GM18507 (cell line): Measurements from ENCODE around the gene CCNDBP1.
"Not testable (repeated sequence)": the region's sequence is repeated elsewhere in the genome, so short reads cannot be mapped to it uniquely, and the experiment has no call there.

Source experiments
- DNase-seq: peaks from one replicate; pipeline ENCODE4 v3.0.0; 2011; ENCODE audit warnings: low read depth; ENCODE audit not compliant: insufficient read length; ENCODE audit errors: extremely low spot score
- FAIRE-seq: peaks from 2 replicates; lab custom pipeline; 2011; peaks lifted over from hg19 to GRCh38; lab: Jason Lieb, UNC

Gene CCNDBP1

GRCh38 chr15:43212951-43213350 lies 27.7 kb downstream of the CCNDBP1 start:
- FAIRE-seq, result no peak

GRCh38 chr15:43213466-43213865 lies 28.3 kb downstream of the CCNDBP1 start:
- FAIRE-seq, result no peak
- no peak for DNase-seq

More at GRCh38 chr15:43212951-43213350, 27.7 kb downstream of the CCNDBP1 start:
- no peak for DNase-seq

GRCh38 chr15:43214169-43214568 lies 29.0 kb downstream of the CCNDBP1 start:
- FAIRE-seq (no peak), DNase-seq (no peak)

- FAIRE-seq (no peak), DNase-seq (no peak)
These were observed 29.5 kb downstream of the CCNDBP1 start for GRCh38 chr15:43214592-43215295.

- DNase-seq (no peak), FAIRE-seq (no peak)
These were observed 30.8 kb downstream of the CCNDBP1 start for GRCh38 chr15:43215961-43216360.

- DNase-seq, result no peak
These were observed 33.9 kb downstream of the CCNDBP1 start for GRCh38 chr15:43218908-43219706.

GRCh38 chr15:43219929-43220928 lies 35.0 kb downstream of the CCNDBP1 start:
- DNase-seq (no peak), FAIRE-seq (no peak)

More at GRCh38 chr15:43218908-43219706, 33.9 kb downstream of the CCNDBP1 start:
- no peak for FAIRE-seq

GRCh38 chr15:43220991-43221403 lies 35.8 kb downstream of the CCNDBP1 start, which contains the start of gene EPB42:
TSS of gene EPB42 (minus strand) at chr15:43221018. CDS start at chr15:43220825, 193 bp downstream.
- FAIRE-seq (no peak), DNase-seq (no peak)

- FAIRE-seq (no peak), DNase-seq (no peak)
These were observed 36.2 kb downstream of the CCNDBP1 start for GRCh38 chr15:43221422-43221821.

- FAIRE-seq, result peak; percentile 83
- DNase-seq, result peak; percentile 59
These were observed 40.2 kb downstream of the CCNDBP1 start for GRCh38 chr15:43225201-43225949.

GRCh38 chr15:43225950-43226255 lies 40.7 kb downstream of the CCNDBP1 start:
- FAIRE-seq, DNase-seq: not testable (repeated sequence)

- FAIRE-seq (no peak), DNase-seq (no peak)
These were observed 41.5 kb downstream of the CCNDBP1 start for GRCh38 chr15:43226436-43227305.

GRCh38 chr15:43229977-43230376 lies 44.8 kb downstream of the CCNDBP1 start:
- FAIRE-seq (no peak), DNase-seq (no peak)

- DNase-seq, result no peak
- no peak for FAIRE-seq
These were observed 45.5 kb downstream of the CCNDBP1 start for GRCh38 chr15:43230640-43231115.

GRCh38 chr15:43232289-43232874 lies 47.2 kb downstream of the CCNDBP1 start:
- FAIRE-seq (no peak), DNase-seq (no peak)

GRCh38 chr15:43235536-43235935 lies 50.3 kb downstream of the CCNDBP1 start:
- FAIRE-seq (no peak), DNase-seq (no peak)

GRCh38 chr15:43237842-43238470 lies 52.8 kb downstream of the CCNDBP1 start:
- DNase-seq (no peak), FAIRE-seq (no peak)
